Caco-2 (cell line): ENCODE results near the gene GTF2E1. TPM values are rescaled to one million over a fixed set of nuclear protein-coding genes. Genes with fewer than 3 reads are reported as not detected.
A peak's percentile ranks its signal among the peaks of the same experiment; 100 is the strongest.

Experiments used
- BruUV-seq: library from RNA; stranded (reverse); fragments of 400-500 nt; replicated peaks from 2 replicates; lab custom pipeline; 2021; lab: Mats Ljungman, UMichigan
- CTCF ChIA-PET: fragments of 300-600 bp; sonication (Branson Sonifier 250); formaldehyde crosslinking; loops from one replicate; lab custom pipeline; 2022; ENCODE audit warnings: antibody characterized with exemption; lab: Charles Lee
- POLR2A ChIA-PET: fragments of 300-600 bp; sonication (Branson Sonifier 250); formaldehyde crosslinking; loops from one replicate; lab custom pipeline; 2022; ENCODE audit warnings: antibody characterized with exemption; lab: Charles Lee
- DNase-seq, 2 experiments: peaks; one replicate each; pipeline versions ENCODE4 v3.0.0 to v3.0.0-alpha.2; 2020 to 2022
- H3K27me3 ChIP-seq: replicated peaks from 2 replicates; pipeline ENCODE4 v1.6.0; 2011; ENCODE audit warnings: low read length; ENCODE audit not compliant: control insufficient read depth, insufficient read depth
- H3K36me3 ChIP-seq: 2 replicates; pipeline ENCODE4 v1.5.1; 2011; ENCODE audit warnings: low read length; ENCODE audit not compliant: control insufficient read depth, insufficient read depth
- H3K4me1 ChIP-seq: fragments of 250-450 bp; sonication (Bioruptor Pico); 2 replicates; pipeline ENCODE4 v1.5.1; 2020; ENCODE audit warnings: mild to moderate bottlenecking
- H3K4me3 ChIP-seq: 2 replicates; pipeline ENCODE4 v1.5.1; 2011; ENCODE audit warnings: low read depth, mild to moderate bottlenecking, control low read depth, low read length
- H3K9me3 ChIP-seq: fragments of 250-450 bp; sonication (Bioruptor Pico); 2 replicates; pipeline ENCODE4 v1.5.1; 2020; ENCODE audit warnings: mild to moderate bottlenecking, moderate library complexity
- H3K27ac Mint-ChIP-seq: one replicate; pipeline ENCODE4 v1.8.0; 2022; ENCODE audit warnings: mixed read lengths; ENCODE audit not compliant: unreplicated experiment
- H3K27me3 Mint-ChIP-seq: one replicate; pipeline ENCODE4 v1.8.0; 2022; ENCODE audit warnings: mixed read lengths; ENCODE audit not compliant: insufficient read depth, unreplicated experiment
- H3K36me3 Mint-ChIP-seq: one replicate; pipeline ENCODE4 v1.8.0; 2022; ENCODE audit warnings: mild to moderate bottlenecking, mixed read lengths; ENCODE audit not compliant: insufficient read depth, unreplicated experiment
- H3K4me1 Mint-ChIP-seq: one replicate; pipeline ENCODE4 v1.8.0; 2022; ENCODE audit warnings: low read depth, mixed read lengths; ENCODE audit not compliant: unreplicated experiment
- H3K4me3 Mint-ChIP-seq: one replicate; pipeline ENCODE4 v1.8.0; 2022; ENCODE audit warnings: mild to moderate bottlenecking, moderate library complexity, mixed read lengths; ENCODE audit not compliant: unreplicated experiment
- H3K9me3 Mint-ChIP-seq: one replicate; pipeline ENCODE4 v1.8.0; 2022; ENCODE audit warnings: mixed read lengths; ENCODE audit not compliant: unreplicated experiment
- CTCF ChIP-seq, 2 experiments: fragments of 200-600 bp in 1 of 2; IDR thresholded peaks; 1 replicate in 1 of 2; 2 replicates in 1 of 2; pipeline versions ENCODE4 v1.5.1 to v1.8.0; 2011 to 2022; ENCODE audit warnings: antibody characterized with exemption in 1 of 2, control low read depth in 1 of 2, inconsistent platforms in 1 of 2, low read depth in 1 of 2, low read length in 1 of 2, mild to moderate bottlenecking in 1 of 2, moderate library complexity in 1 of 2; ENCODE audit not compliant: insufficient read depth in 1 of 2, severe bottlenecking in 1 of 2, unreplicated experiment in 1 of 2
- intact Hi-C: fragments of 100-400 bp; cut with micrococcal nuclease; formaldehyde crosslinking; loops from one replicate; pipeline ENCODE4 v1.10.0; 2022; ENCODE audit not compliant: unreplicated experiment
- total RNA-seq: library from RNA; stranded (reverse); gene quantifications from 2 replicates; pipeline ENCODE4 v1.2.3, GENCODE V29; 2022

The GTF2E1 gene
- total RNA-seq, 1 experiment from 2014 or later, result 30.6 TPM

DNA sequence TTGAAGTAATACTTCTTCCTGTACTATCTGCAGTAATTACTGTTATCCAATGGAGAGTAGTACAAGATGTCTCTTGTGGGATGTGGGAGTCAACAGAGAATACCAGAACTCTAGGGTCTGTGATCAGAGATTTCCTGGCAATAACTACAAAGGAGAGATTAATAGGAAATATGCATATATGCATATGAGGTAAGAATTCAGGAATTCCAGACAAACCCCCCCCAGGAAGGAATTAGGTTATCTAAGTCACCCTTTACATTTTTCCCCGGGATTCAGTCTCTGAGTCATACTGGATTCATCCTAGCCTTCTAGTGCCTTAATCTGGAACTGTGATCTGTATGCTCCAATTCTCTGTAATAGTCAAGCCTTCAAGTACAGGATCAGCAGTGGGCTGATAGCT lies 49.4 kb downstream of the GTF2E1 start:
- H3K4me3 ChIP-seq, result no peak overlapping the region
- peaks cover 14% of the 10 kb centered on the region for H3K4me1 ChIP-seq
- Mint-ChIP-seq H3K4me3 (no peak overlapping the region), H3K4me1 (no peaks in the 10 kb centered on the region), H3K9me3 (no peaks in the 10 kb centered on the region), H3K27me3 (no peaks in the 10 kb centered on the region), H3K36me3 (no peaks in the 10 kb centered on the region), H3K27ac (no peak overlapping the region)
- no peak for TF ChIP-seq CTCF (IDR thresholded peaks at IDR 0.05; ENCODE audit: insufficient read depth in 1 of 2, low read depth in 1 of 2, low read length in 1 of 2, severe bottlenecking in 1 of 2, unreplicated experiment in 1 of 2)
- H3K36me3 ChIP-seq, result no peaks in the 10 kb centered on the region
- BruUV-seq, result no TSS peak
- H3K9me3 ChIP-seq, result no peaks in the 10 kb centered on the region
- ChIA-PET POLR2A (no interaction called here), CTCF (no interaction called here)
- no peaks in the 10 kb centered on the region for H3K27me3 ChIP-seq
- DNase-seq, result no peak
- intact Hi-C loops, result no loop called here

DNA sequence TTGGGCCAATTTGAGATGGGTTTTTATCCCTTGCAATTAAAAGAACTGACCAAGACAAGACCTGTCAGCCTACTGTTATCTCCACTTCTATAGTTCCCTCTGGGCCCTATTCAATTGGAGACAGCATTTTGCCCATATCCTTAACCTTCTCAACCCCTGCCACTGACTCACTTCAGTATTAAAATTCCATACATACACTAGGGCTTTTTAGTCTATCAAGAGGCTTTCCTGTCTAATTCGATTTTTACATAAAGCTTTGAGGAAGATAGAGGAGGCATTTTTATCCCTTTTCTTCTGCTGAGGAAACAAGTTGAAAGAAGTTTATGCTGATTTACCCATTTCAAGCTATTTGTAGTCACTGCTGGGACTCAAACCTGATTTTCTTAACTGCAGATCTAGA lies 51.1 kb downstream of the GTF2E1 start:
- no peaks in the 10 kb centered on the region for H3K36me3 Mint-ChIP-seq
- H3K4me3 Mint-ChIP-seq, result no peak overlapping the region
- no peak for TF ChIP-seq CTCF (IDR thresholded peaks at IDR 0.05; ENCODE audit: insufficient read depth in 1 of 2, low read depth in 1 of 2, low read length in 1 of 2, severe bottlenecking in 1 of 2, unreplicated experiment in 1 of 2)
- H3K9me3 ChIP-seq, result no peaks in the 10 kb centered on the region
- H3K9me3 Mint-ChIP-seq, result no peaks in the 10 kb centered on the region
- no peaks in the 10 kb centered on the region for H3K36me3 ChIP-seq
- BruUV-seq, result no TSS peak
- ChIA-PET CTCF (no interaction called here), POLR2A (no interaction called here)
- no peaks in the 10 kb centered on the region for H3K27me3 ChIP-seq
- no peaks in the 10 kb centered on the region for H3K4me1 Mint-ChIP-seq
- no peak overlapping the region for H3K27ac Mint-ChIP-seq
- H3K4me1 ChIP-seq, result peaks cover 15% of the 10 kb centered on the region
- no peak overlapping the region for H3K4me3 ChIP-seq
- intact Hi-C loops, result no loop called here
- H3K27me3 Mint-ChIP-seq, result no peaks in the 10 kb centered on the region
- no peak for DNase-seq

GRCh38 chr3:120795017-120795648 lies 52.6 kb downstream of the GTF2E1 start:
- Mint-ChIP-seq H3K9me3 (no peaks in the 10 kb centered on the region), H3K36me3 (no peaks in the 10 kb centered on the region), H3K27me3 (no peaks in the 10 kb centered on the region), H3K4me1 (no peaks in the 10 kb centered on the region), H3K27ac (no peak overlapping the region), H3K4me3 (no peak overlapping the region)
- Histone ChIP-seq H3K4me1 (peaks cover 15% of the 10 kb centered on the region), H3K27me3 (no peaks in the 10 kb centered on the region), H3K9me3 (no peaks in the 10 kb centered on the region), H3K36me3 (no peaks in the 10 kb centered on the region), H3K4me3 (no peak overlapping the region)
- BruUV-seq, result no TSS peak
- peak; percentile 30 to 54 for TF ChIP-seq CTCF (IDR thresholded peaks at IDR 0.05; ENCODE audit: insufficient read depth in 1 of 2, low read depth in 1 of 2, low read length in 1 of 2, severe bottlenecking in 1 of 2, unreplicated experiment in 1 of 2)
- POLR2A ChIA-PET, result no interaction called here
- intact Hi-C loops, result loop anchor here (1.0 to 5.0 kb wide), 2 partner anchors 53 to 234 kb away; partner anchors contain the start of genes GTF2E1 and RABL3
- CTCF ChIA-PET, result interaction anchor here (0.9 kb wide), 1 partner anchor 228 kb away, joined by 5 read pairs; no protein-coding TSS in a partner anchor
- peak; percentile 55 to 62 for DNase-seq
